Gastroesophageal sphincter (tissue), 3 donors: ENCODE results near the gene SLC39A10.

ENCODE experiments used
- CTCF ChIP-seq, 4 experiments: fragments of 200-600 bp in 2 of 4; fragments of 450-650 bp in 2 of 4; sonication (generic) in 1 of 4; IDR thresholded peaks; one replicate each; pipeline ENCODE4 v1.5.1; 2017 to 2019; ENCODE audit warnings: antibody characterized with exemption in 4 of 4, mild to moderate bottlenecking in 2 of 4, moderate library complexity in 2 of 4
- EP300 ChIP-seq: sonication (generic); formaldehyde crosslinking; IDR thresholded peaks from one replicate; pipeline ENCODE4 v1.6.1; 2017; ENCODE audit warnings: antibody characterized with exemption, mild to moderate bottlenecking
- POLR2AphosphoS5 ChIP-seq: sonication (generic); formaldehyde crosslinking; IDR thresholded peaks from one replicate; pipeline ENCODE4 v1.6.1; 2017; ENCODE audit warnings: antibody characterized with exemption

GRCh38 chr2:195686564-195686963 is 29.5 kb downstream of the SLC39A10 start:
- TF ChIP-seq POLR2AphosphoS5 (no peak), EP300 (no peak), CTCF (IDR thresholded peaks at IDR 0.05) (no peak)
